Testis (tissue), 5 donors: Measurements from ENCODE around the gene CCDC102A. TPM values are rescaled to one million over a fixed set of nuclear protein-coding genes. Genes with fewer than 3 reads are reported as not detected.
A peak's percentile ranks its signal among the peaks of the same experiment; 100 is the strongest.

Source experiments
- DNase-seq: peaks from one replicate; pipeline ENCODE4 v3.0.0-alpha.2; 2019
- H3K27ac ChIP-seq, 2 donors: fragments of 200-600 bp; sonication (generic); one replicate each; pipeline ENCODE4 v1.5.1; 2019
- H3K27me3 ChIP-seq: fragments of 200-600 bp; sonication (generic); one replicate; pipeline ENCODE4 v1.5.1; 2019
- H3K36me3 ChIP-seq: fragments of 200-600 bp; sonication (generic); one replicate; pipeline ENCODE4 v1.5.1; 2017; ENCODE audit warnings: low read depth; ENCODE audit errors: missing control alignments
- H3K4me1 ChIP-seq: fragments of 200-600 bp; sonication (generic); one replicate; pipeline ENCODE4 v1.5.1; 2019
- H3K4me3 ChIP-seq, 2 donors: fragments of 200-600 bp; sonication (generic); one replicate each; pipeline ENCODE4 v1.5.1; 2017 to 2019
- H3K9me3 ChIP-seq: fragments of 200-600 bp; sonication (generic); one replicate; pipeline ENCODE4 v1.5.1; 2017
- POLR2A ChIP-seq: fragments of 450-650 bp; IDR thresholded peaks from one replicate; pipeline ENCODE4 v1.6.1; 2017; ENCODE audit warnings: antibody characterized with exemption, mild to moderate bottlenecking, moderate library complexity
- WGBS, 2 donors: methylation state at CpG; one replicate each; pipeline ENCODE4 v1.1.5; 2018; 5-methylcytosine and 5-hydroxymethylcytosine counted together
- intact Hi-C: fragments of 100-400 bp; cut with DNase I; formaldehyde crosslinking; loops from one replicate; pipeline ENCODE4 v1.15.1; 2023; ENCODE audit warnings: low total_unique reads
- long read RNA-seq, 2 donors: transcript quantifications; one replicate each; lab custom pipeline, GENCODE V29; 2026
- polyA plus RNA-seq: library from polyadenylated mRNA; stranded (reverse); fragments of 350-450 nt; fragmentation: Illumina TruSeq; extraction: RNeasy Lipid Tissue Mini Kit (QIAGEN cat#74804); gene quantifications from one replicate; pipeline ENCODE4 v1.2.3, GENCODE V29; 2014; ENCODE audit warnings: low read depth, low replicate concordance; ENCODE audit not compliant: insufficient read depth
- total RNA-seq, 2 donors: library from RNA; depleted of rRNA; stranded (reverse); fragments of >200 nt; gene quantifications; one replicate each; pipeline ENCODE4 v1.2.3, GENCODE V29; 2016
- TF ChIP-seq, protein P1 (sequence below), 3 experiments: fragments of 450-650 bp in 2 of 3; fragments of 200-600 bp in 1 of 3; sonication (generic) in 1 of 3; IDR thresholded peaks; one replicate each; pipeline ENCODE4 v1.5.1; 2016 to 2019; ENCODE audit warnings: antibody characterized with exemption in 3 of 3, mild to moderate bottlenecking in 2 of 3, moderate library complexity in 1 of 3

CCDC102A gene
- total RNA-seq (10 to 100 TPM; 13.1 to 16.7 TPM), polyA plus RNA-seq (7.7 TPM)
- long read RNA-seq, donor 1, transcript CCDC102A-201 (9 exons, 2,463 nt): major isoform, 13 of 18 reads
- long read RNA-seq, donor 1, partial matches to known transcripts: 5 of 18 reads
- long read RNA-seq, donor 1, other reads (novel, unspliced or antisense): 0 of 18 reads
- long read RNA-seq, donor 2, partial matches to known transcripts: 0 of 4 reads
- long read RNA-seq, donor 2, other reads (novel, unspliced or antisense): 0 of 4 reads

DNA sequence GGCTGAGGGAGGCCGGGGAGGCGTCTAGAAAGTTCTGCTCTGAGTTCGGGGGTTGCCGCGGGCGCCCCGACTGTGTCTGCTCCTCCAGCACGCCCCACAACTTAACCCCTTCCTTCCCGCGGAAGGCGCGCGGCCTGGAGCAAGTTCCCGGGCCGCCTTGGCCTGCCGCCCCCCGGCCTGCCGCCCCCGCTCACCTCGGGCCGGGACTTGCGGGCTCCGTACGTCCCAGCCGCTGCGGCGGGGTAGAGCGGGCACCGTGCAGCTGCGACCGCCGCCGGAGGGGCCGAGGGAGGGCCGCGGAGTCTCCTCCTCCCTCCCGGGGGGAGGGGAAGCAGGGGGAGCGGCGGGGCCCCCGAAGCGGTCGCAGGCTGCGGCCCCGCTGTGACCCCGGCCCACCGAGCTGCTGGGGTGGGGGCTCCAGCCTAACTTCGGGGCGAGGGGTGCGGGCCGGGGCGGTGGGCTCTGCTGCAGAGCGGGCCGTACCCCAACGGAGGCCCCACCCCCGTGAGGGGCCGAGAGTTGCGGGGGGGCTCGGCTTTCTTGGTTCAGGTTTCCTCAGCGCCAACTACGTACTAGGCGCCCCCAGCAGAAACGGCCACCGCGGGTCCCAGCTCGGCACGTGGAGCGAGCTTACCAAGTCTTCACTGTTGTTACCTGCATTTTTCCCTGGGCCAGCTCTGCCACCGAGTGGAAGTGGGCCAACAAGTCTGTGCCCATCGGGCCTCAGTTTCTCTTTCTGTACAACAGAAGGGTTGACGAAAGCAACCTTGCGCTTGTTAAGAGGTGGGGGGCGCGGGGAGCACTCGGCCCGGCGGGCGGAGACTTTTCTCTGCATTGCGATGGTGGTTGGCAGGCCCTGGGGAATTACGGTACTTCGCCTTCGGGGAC, at the start of gene CCDC102A:
Gene CCDC102A, minus strand, starts transcription at position 266 of the 888 bp plus-strand sequence. CDS start 7,394 bp downstream, outside the sequence.
- TF ChIP-seq, protein P1, sequence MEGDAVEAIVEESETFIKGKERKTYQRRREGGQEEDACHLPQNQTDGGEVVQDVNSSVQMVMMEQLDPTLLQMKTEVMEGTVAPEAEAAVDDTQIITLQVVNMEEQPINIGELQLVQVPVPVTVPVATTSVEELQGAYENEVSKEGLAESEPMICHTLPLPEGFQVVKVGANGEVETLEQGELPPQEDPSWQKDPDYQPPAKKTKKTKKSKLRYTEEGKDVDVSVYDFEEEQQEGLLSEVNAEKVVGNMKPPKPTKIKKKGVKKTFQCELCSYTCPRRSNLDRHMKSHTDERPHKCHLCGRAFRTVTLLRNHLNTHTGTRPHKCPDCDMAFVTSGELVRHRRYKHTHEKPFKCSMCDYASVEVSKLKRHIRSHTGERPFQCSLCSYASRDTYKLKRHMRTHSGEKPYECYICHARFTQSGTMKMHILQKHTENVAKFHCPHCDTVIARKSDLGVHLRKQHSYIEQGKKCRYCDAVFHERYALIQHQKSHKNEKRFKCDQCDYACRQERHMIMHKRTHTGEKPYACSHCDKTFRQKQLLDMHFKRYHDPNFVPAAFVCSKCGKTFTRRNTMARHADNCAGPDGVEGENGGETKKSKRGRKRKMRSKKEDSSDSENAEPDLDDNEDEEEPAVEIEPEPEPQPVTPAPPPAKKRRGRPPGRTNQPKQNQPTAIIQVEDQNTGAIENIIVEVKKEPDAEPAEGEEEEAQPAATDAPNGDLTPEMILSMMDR (IDR thresholded peaks at IDR 0.05): no peak
- TF ChIP-seq POLR2A: no peak
- Histone ChIP-seq H3K9me3 (no peaks in the 10 kb centered on the region), H3K4me3 (peak within 1 kb of the TSS; percentile 72 to 84), H3K36me3 (no peaks in the 10 kb centered on the region), H3K27me3 (no peaks in the 10 kb centered on the region), H3K4me1 (peaks cover 35% of the 10 kb centered on the region), H3K27ac (peak within 1 kb of the TSS; percentile 61 to 84)
- intact Hi-C loops: no loop called here
- DNase-seq: peak; percentile 31
- WGBS, 2 donors: 2 to 6% methylated on average over 12 to 46 of the region's 81 CpGs

DNA sequence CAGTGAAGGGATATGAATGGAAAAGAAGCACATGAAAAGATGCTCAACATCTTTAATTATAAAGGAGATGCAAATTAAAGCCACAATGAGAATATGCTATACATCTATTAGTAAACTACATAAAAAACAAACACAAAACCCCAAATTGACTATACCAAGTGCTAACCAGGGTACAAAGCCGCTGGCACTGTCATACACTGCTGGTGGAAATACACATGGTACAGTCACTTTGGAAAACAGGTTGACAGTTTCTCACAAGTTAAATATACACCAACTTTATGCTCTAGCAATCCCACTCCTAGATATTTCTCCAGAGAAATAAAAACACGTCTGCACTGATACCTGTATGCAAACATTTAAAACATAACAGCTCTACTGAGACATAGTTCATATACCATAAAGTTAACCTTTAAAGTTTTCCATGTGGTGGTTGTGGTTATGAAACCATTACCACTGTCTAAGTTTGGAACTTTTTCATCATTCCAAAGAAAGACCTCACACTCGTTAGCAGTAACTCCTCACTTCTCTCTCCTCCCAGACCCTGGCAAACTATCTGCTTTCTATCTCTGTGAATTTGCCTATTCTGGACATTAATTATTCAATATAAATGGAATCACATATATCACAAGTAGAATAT, 48.8 kb upstream of the CCDC102A start:
- H3K4me3 ChIP-seq: no peak overlapping the region
- H3K27ac ChIP-seq: no peak overlapping the region
- TF ChIP-seq POLR2A: no peak
- TF ChIP-seq, protein P1 (IDR thresholded peaks at IDR 0.05): no peak
- no peak for DNase-seq
- H3K27me3 ChIP-seq: no peaks in the 10 kb centered on the region
- H3K4me1 ChIP-seq: no peaks in the 10 kb centered on the region
- no peaks in the 10 kb centered on the region for H3K36me3 ChIP-seq
- H3K9me3 ChIP-seq: no peaks in the 10 kb centered on the region
- 68 to 73% methylated on average over 3 of the region's 3 CpGs for WGBS, 2 donors
- intact Hi-C loops: no loop called here

DNA sequence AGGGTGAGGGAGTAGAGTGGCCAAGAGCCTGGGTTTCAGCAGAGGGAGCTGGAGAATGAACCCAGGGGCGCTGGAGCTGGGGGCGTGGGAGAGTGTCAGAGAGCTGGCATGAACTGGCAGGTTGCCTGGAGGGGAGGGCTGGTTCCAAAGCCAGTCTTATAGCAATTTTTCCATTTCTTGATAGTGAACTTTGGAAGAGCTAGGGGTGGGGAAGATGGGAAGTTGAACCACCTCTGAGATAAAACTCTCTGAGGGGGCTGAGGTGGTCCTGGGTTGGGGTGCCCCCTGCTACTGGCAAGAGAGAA, 42.9 kb upstream of the CCDC102A start:
- Histone ChIP-seq H3K4me1 (no peaks in the 10 kb centered on the region), H3K36me3 (no peaks in the 10 kb centered on the region), H3K27ac (no peak overlapping the region), H3K9me3 (no peaks in the 10 kb centered on the region), H3K4me3 (no peak overlapping the region), H3K27me3 (no peaks in the 10 kb centered on the region)
- no peak for TF ChIP-seq POLR2A
- TF ChIP-seq, protein P1 (IDR thresholded peaks at IDR 0.05): no peak
- no peak for DNase-seq
- intact Hi-C loops: no loop called here
- WGBS, 2 donors: 52 to 54% methylated on average over 2 of the region's 2 CpGs

DNA sequence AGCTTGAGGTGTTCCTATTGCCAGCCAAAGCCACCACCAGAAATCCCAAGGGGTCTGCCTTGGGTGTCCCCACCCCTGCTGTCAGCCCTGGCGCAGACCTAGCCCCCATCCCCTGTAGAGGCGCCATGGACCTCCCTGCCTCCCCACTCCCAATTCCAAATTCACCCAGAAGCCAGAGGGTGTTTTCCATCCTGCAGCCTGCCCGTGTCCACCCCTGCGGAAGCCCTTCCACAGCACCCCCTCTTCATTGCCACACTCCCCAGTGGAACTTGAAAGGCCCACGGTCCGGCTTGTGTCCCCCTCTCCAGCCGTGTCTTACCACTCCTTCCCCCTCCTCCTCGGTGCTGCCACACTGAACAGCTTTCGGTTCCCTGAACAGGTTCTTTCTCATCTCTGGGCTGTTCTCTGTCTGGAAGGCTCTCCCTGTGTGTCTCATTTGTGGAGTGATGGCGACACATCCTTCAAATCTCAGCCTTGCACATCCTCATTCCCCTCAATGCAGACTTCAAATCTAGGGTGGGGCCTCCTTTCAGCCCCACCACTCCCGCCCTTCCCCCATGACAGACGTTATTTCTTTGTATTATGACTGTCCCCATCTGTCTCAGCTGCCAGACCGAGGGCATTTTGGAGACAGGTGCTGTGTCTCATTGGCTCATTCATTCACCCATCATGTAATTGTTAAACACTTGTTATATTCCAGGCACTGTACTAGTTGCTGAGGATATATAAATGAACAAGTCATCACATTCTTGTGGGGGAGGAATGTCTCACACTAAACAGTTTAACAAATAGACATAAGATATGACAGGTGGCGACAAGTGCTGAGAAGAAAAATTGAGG, 42.4 kb upstream of the CCDC102A start:
- intact Hi-C loops: no loop called here
- WGBS, 2 donors: 73 to 85% methylated on average over 14 of the region's 14 CpGs
- Histone ChIP-seq H3K27ac (no peak overlapping the region), H3K27me3 (no peaks in the 10 kb centered on the region), H3K9me3 (no peaks in the 10 kb centered on the region), H3K4me3 (no peak overlapping the region), H3K36me3 (no peaks in the 10 kb centered on the region), H3K4me1 (no peaks in the 10 kb centered on the region)
- TF ChIP-seq POLR2A: no peak
- TF ChIP-seq, protein P1 (IDR thresholded peaks at IDR 0.05): no peak
- no peak for DNase-seq
